ENCODE data around the gene SLC35D2. TPM values are rescaled to one million over a fixed set of nuclear protein-coding genes. Genes with fewer than 3 reads are reported as not detected.
A peak's percentile ranks its signal among the peaks of the same experiment; 100 is the strongest.

The SLC35D2 gene
- total and polyA plus RNA-seq, 10 donors = 9.8 to 20.9 (median 13.5) TPM

GRCh38 chr9:96418920-96419690 is 35.6 kb upstream of the SLC35D2 start:
- H3K9me3 ChIP-seq = no peaks in the 10 kb centered on the region
- DNase-seq = peak; percentile 95
- no peaks in the 10 kb centered on the region for H3K36me3 ChIP-seq
- H3K4me3 ChIP-seq = peak overlapping the region; percentile 71 to 95 (median 89)
- 0 to 1% (median 1%) methylated on average over 35 to 58 of the region's 58 CpGs for WGBS, 5 donors
- intact Hi-C loops (cut with DNase I; ENCODE audit: low total_unique reads) = loop anchor here (2.0 kb wide), 1 partner anchor 30 kb away; no protein-coding TSS in a partner anchor
- no peaks in the 10 kb centered on the region for H3K27me3 ChIP-seq (replicated peaks in 1 of 7)
- peaks cover 4 to 53% (median 41%) of the 10 kb centered on the region in 6 donors for H3K4me1 ChIP-seq
- peak overlapping the region; percentile 93 to 99 (median 98) for H3K27ac ChIP-seq
- TF ChIP-seq POLR2A (IDR thresholded peaks at IDR 0.05) = peak in 1 of 3 donors; percentile 46
- TF ChIP-seq POLR2AphosphoS5 (IDR thresholded peaks at IDR 0.05) = peak; percentile 65 to 85 (median 80)
- TF ChIP-seq, protein P1, sequence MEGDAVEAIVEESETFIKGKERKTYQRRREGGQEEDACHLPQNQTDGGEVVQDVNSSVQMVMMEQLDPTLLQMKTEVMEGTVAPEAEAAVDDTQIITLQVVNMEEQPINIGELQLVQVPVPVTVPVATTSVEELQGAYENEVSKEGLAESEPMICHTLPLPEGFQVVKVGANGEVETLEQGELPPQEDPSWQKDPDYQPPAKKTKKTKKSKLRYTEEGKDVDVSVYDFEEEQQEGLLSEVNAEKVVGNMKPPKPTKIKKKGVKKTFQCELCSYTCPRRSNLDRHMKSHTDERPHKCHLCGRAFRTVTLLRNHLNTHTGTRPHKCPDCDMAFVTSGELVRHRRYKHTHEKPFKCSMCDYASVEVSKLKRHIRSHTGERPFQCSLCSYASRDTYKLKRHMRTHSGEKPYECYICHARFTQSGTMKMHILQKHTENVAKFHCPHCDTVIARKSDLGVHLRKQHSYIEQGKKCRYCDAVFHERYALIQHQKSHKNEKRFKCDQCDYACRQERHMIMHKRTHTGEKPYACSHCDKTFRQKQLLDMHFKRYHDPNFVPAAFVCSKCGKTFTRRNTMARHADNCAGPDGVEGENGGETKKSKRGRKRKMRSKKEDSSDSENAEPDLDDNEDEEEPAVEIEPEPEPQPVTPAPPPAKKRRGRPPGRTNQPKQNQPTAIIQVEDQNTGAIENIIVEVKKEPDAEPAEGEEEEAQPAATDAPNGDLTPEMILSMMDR (IDR thresholded peaks at IDR 0.05 in 8 of 11, conservative IDR thresholded peaks at IDR 0.05 in 3 of 11) = no peak

GRCh38 chr9:96418083-96418919 is 34.8 kb upstream of the SLC35D2 start, which contains the start of gene ZNF367:
Gene ZNF367 (minus strand): TSS chr9:96418370. CDS start chr9:96418032, 338 bp downstream.
- WGBS, 5 donors = 0 to 1% (median 0%) methylated on average over 43 to 100 of the region's 100 CpGs
- no peaks in the 10 kb centered on the region for H3K9me3 ChIP-seq
- peaks cover 10 to 61% (median 49%) of the 10 kb centered on the region in 6 donors for H3K4me1 ChIP-seq
- TF ChIP-seq POLR2AphosphoS5 (IDR thresholded peaks at IDR 0.05) = peak; percentile 47 to 86 (median 78)
- TF ChIP-seq, protein P1 (IDR thresholded peaks at IDR 0.05 in 8 of 11, conservative IDR thresholded peaks at IDR 0.05 in 3 of 11) = peak in 2 of 11 experiments; percentile 20 to 31
- TF ChIP-seq POLR2A (IDR thresholded peaks at IDR 0.05) = no peak
- peak within 1 kb of the TSS; percentile 93 to 99 (median 98) for H3K27ac ChIP-seq
- no peaks in the 10 kb centered on the region for H3K36me3 ChIP-seq
- intact Hi-C loops (cut with DNase I; ENCODE audit: low total_unique reads) = loop anchor here (2.0 kb wide), 1 partner anchor 30 kb away; no protein-coding TSS in a partner anchor
- DNase-seq = peak; percentile 98
- H3K27me3 ChIP-seq (replicated peaks in 1 of 7) = no peaks in the 10 kb centered on the region
- peak within 1 kb of the TSS; percentile 71 to 95 (median 89) for H3K4me3 ChIP-seq

GRCh38 chr9:96417661-96418082 is 34.2 kb upstream of the SLC35D2 start:
- H3K27ac ChIP-seq = peak overlapping the region; percentile 93 to 99 (median 98)
- no peaks in the 10 kb centered on the region for H3K36me3 ChIP-seq
- H3K4me3 ChIP-seq = peak overlapping the region; percentile 71 to 95 (median 89)
- no peaks in the 10 kb centered on the region for H3K27me3 ChIP-seq (replicated peaks in 1 of 7)
- TF ChIP-seq POLR2AphosphoS5 (IDR thresholded peaks at IDR 0.05) (no peak), POLR2A (IDR thresholded peaks at IDR 0.05) (no peak)
- TF ChIP-seq, protein P1 (IDR thresholded peaks at IDR 0.05 in 8 of 11, conservative IDR thresholded peaks at IDR 0.05 in 3 of 11) = no peak
- intact Hi-C loops (cut with DNase I; ENCODE audit: low total_unique reads) = loop anchor here (2.0 kb wide), 1 partner anchor 31 kb away; no protein-coding TSS in a partner anchor
- peaks cover 14 to 68% (median 56%) of the 10 kb centered on the region in 6 donors for H3K4me1 ChIP-seq
- DNase-seq = peak; percentile 92
- H3K9me3 ChIP-seq = no peaks in the 10 kb centered on the region
- WGBS, 5 donors = 0 to 1% (median 0%) methylated on average over 3 to 62 of the region's 62 CpGs; no CpG with 5 or more reads in 1 of the 5 donors

Measured in spleen (tissue), 11 donors.